Pons (tissue), 1 donor: Measurements from ENCODE around the gene PPP6R1.

Source experiments
- DNase-seq: peaks from one replicate; pipeline ENCODE4 v3.0.0-alpha.2; 2016; ENCODE audit warnings: low spot score

Gene PPP6R1, protein sequence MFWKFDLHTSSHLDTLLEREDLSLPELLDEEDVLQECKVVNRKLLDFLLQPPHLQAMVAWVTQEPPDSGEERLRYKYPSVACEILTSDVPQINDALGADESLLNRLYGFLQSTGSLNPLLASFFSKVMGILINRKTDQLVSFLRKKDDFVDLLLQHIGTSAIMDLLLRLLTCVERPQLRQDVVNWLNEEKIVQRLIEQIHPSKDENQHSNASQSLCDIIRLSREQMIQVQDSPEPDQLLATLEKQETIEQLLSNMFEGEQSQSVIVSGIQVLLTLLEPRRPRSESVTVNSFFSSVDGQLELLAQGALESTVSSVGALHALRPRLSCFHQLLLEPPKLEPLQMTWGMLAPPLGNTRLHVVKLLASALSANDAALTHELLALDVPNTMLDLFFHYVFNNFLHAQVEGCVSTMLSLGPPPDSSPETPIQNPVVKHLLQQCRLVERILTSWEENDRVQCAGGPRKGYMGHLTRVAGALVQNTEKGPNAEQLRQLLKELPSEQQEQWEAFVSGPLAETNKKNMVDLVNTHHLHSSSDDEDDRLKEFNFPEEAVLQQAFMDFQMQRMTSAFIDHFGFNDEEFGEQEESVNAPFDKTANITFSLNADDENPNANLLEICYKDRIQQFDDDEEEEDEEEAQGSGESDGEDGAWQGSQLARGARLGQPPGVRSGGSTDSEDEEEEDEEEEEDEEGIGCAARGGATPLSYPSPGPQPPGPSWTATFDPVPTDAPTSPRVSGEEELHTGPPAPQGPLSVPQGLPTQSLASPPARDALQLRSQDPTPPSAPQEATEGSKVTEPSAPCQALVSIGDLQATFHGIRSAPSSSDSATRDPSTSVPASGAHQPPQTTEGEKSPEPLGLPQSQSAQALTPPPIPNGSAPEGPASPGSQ

DNA sequence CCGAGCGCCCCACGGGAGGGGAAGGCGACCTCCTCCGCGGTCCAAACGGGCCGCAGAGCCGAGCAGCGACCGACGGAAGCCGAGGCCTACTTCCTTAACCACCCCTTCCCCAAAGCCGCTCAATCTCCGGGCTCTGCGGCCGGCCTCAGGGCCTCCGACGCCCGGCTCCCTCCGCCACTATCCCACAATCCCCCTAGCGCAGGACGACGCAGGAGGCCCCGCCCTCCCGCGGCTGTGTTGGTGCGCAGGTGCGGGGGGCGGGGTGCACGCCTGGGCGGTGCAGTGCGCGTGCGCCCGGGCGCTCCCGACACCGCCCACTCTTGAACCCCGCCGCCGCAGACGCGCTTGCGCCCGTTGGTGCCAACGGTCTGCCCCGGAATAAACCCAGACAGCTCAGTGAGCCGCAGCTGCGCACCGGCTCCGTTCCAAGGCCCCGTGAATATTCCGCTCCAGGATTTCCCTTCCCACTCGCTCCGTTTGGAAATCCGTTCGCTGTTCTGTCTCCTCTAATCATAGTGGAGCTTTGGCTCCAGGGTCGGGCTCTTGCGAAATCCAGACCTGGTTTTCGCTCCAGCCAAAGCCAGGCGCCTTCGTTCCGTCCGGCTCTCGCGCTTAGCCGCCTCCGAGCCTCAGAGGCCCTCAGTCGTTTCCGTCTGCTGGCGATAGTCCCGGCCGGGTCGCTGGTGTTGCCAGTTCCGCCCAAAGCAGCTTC, at the start of gene PPP6R1:
TSS of gene PPP6R1 (minus strand) at position 190 of the 712 bp plus-strand sequence. CDS start 11,914 bp downstream, outside the sequence.
- peak; percentile 99 for DNase-seq

DNA sequence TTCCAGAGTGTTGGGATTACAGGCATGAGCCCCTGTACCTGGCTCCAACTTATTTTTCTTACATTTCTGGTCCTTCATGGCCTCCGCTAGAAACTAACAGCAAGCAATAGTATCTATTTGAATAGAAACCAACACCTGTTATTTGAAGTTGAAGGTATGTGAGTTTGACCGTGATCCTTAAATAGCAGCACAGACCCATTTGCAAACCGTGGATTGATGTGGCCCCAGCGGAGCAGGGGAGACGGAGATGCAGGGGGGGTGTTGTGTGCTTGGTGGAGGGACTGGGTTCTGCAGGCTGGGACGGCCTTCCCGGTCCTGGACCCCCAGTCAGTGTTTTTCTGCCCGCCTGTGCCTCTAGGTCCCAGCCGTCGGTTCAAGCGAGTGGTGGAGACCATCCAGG, 49.5 kb upstream of the PPP6R1 start:
- no peak for DNase-seq

DNA sequence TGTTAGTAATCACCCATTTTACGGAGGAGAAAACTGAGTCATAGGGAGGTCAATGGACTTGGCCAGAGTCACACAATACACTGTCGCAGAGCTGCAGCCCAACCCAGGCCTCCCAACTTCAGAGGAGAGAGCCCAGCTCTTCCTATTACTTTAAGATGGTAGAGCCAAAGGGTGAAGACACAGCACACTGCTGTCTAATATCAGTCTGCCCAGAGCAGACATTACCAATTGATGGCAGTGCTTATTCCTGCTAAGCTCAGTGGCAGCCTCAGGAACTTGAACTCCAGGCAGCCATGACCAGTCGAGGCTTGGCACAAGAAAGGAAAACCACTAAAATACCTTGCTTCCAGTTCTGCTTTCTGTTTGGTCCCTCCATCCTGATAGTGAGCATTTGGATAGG, 47.9 kb upstream of the PPP6R1 start:
- no peak for DNase-seq

DNA sequence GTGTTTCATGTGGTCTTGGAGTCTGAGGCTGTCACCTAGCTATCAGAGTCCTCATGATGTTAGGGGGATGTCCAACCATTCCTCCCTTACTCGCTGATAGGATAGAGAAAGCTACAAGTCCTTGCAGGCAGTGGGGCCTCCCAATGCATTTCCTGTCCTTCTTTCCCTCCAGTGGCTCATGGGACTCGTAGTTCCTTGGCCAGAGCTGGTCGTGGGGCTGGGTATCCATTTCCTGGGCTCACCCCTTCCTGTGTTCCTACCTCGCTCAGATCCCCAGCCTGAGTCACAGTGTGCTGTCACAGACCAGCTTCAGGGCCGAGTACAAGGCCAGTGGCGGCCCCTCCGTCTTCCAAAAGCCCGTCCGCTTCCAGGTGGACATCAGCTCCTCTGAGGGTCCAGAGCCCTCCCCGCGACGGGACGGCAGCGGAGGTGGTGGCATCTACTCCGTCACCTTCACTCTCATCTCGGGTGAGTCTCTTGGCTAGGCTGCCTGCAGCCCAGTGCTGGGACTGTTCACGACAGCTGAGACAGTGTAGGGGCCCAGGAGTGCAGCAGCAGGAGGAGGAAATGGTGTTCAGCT, 47.3 kb upstream of the PPP6R1 start:
- no peak for DNase-seq

DNA sequence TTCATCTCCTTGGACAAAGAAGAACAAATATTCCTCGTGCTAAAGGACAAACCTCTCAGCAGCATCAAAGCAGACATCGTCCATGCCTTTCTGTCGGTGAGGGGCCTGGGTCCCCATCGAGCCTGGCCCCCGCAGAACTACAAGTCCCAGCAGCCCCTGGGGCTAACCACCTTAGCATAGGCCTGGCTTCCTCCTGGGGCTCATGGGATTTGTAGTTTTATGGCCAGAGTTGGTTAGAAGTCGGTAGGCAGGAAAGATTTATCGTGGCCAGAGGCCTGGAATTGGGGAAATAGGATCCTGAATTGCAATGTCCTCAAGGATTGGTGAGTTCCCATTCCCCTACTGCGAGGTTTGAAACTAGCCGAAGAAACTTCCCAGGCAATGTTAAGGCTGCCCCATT, 46.7 kb upstream of the PPP6R1 start:
- no peak for DNase-seq

DNA sequence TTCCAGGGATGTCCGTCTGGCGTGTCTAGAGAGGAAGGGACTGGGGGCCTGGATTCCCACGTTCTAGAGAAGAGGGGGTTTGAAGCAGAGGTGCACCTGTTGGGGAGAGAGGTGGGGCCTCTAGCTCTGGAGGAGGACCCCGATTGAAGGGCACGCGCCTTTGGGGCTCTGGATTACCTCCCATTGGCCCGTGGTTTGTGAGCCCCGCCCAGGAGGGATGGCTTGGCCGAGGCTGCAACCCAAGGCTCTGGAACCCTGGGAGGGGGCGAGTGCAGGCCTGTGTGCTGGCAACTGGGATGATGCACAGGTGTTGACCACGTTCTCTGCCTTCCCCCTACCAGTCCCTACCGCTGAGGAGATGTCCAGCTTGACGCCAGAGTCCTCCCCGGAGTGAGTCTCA, 46.2 kb upstream of the PPP6R1 start:
- DNase-seq = no peak

DNA sequence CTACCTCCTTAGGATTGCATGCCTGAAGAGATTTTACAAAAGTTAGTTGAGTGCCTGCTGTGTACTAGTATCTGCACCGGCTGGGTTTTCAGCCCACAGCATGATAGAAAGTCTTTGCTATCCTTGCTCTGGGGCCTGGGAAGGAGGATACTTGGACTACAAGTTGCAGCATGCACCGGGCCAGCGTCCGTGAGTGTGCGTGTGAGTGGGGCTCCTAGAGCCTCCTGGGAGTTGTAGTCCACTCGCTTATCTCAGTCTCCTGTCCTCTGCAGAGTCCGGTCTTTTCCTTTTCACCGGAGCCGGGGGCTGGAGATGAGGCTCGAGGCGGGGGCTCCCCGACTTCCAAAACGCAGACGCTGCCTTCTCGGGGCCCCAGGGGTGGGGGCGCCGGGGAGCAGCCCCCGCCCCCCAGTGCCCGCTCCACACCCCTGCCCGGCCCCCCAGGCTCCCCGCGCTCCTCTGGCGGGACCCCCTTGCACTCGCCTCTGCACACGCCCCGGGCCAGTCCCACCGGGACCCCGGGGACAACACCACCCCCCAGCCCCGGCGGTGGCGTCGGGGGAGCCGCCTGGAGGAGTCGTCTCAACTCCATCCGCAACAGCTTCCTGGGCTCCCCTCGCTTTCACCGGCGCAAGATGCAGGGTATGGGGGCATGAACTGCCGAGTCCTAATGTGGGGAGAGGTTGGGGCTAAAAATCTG, 45.6 kb upstream of the PPP6R1 start:
- no peak for DNase-seq

DNA sequence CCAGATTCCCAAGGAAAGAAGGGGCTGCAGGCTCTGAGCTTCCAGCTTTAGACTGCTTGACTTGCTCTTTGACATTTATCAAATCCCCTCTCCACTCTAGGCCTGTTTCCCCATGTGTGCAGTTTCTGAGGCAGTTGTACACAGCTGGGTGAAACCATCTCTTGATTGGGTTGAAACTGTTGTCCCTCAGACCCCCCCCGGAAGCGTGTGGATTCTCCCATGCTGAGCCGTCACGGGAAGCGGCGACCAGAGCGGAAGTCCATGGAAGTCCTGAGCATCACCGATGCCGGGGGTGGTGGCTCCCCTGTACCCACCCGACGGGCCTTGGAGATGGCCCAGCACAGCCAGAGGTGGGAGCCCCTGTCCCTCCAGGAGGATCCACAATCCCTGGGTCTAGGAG, 44.7 kb upstream of the PPP6R1 start:
- no peak for DNase-seq

DNA sequence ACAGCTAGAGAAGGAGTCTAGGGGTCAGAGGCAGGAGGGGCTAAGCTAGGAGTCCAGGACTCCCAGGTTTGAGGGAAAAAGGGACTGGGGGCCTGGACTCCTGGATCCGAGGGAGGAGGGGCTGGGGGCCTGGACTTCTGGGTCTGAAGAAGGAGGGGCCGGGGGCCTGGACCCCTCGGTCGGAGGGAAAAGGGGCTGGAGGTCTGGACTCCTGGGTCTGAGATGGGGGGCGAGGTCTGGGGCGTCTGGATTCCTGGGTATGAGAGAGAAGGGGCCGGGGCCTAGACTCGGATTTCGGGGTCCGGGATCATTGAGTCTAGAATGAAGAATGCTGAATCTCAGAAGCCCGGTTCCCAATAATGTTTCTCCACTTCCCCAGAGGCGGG, 43.5 kb upstream of the PPP6R1 start:
- DNase-seq = no peak

DNA sequence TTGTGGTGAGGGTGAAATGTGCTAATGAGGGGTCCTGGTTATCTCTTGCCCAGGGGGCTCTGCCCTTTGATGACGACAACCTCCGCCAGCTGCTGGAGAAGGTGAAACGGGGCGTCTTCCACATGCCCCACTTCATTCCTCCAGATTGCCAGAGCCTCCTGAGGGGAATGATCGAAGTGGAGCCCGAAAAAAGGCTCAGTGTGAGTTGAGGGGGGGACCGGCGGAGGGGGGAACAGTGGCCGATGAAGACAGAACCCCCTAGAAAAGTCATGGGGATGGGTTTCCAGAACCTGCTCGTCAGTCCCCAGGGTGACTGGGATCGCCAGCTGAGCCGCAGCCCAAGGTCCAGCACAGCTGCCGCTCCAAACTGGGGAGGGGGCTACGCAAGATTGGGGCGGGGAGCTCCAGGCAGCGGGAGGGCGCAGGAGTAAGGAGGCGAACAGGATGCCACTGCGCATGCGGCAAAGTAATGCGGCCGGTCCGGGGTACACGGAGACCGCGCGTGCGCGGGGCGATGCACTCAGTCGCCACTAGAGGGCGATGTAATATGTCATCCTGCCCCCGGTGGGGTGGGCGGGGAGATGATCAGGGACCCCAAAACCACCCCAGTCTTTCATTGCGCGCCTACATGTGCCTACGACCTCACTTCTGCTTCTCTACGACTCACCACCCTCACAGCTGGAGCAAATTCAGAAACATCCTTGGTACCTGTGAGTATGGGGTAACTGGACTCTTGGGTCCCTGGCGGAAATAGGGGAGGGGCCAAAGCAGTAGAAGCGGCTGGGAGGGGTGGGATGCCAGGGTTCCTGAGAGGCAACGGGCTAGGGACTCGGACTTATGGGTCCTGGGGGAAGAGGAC, 42.9 kb upstream of the PPP6R1 start:
- peak; percentile 70 for DNase-seq

DNA sequence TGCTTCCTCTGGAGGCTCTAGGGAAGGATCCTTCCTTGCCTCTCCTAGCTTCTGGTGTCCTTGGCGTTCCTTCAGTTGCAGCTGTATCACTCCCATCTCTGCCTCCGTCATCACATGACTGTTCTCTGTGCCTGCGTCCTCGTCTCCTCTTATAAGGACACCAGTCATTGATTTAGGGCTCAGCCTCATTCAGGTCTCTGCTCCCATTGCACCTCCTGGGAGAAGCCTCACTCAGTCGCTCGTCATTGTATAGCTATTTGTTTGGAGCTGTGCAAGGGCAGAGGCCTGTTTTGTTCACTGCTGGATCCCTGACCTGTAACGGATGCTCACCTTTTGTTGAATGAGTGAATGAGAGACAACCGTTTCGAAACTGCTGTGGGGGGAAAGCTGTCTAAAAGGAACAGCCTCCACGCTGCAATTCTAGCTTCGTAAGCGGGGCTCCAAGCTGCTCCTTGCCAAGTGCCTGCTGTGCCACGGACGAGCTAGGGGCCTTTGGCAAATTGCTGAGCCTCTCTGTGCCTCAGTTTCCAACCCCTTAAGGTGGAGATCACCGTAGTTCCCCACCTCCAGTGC, 42.2 kb upstream of the PPP6R1 start:
- DNase-seq = peak; percentile 59

DNA sequence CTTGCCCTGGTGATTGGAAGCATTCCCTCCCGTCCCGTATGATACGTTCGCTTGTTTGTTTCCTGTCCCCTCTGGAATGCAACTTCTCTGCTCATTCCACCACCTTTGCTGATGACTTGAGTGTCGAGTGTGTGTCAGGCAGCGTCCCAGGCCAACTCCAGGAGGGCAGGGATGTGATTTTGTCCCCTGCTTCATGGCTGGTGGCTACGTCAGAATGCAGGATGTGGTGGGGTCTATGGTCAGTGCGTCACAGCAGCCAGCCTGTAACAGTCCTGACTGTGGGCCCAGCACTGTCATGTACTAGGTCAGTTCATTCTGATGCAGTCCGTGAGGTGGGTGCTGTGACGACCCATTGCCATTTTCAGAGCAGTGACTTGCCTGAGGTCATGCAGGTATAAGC, 41.2 kb upstream of the PPP6R1 start:
- no peak for DNase-seq

DNA sequence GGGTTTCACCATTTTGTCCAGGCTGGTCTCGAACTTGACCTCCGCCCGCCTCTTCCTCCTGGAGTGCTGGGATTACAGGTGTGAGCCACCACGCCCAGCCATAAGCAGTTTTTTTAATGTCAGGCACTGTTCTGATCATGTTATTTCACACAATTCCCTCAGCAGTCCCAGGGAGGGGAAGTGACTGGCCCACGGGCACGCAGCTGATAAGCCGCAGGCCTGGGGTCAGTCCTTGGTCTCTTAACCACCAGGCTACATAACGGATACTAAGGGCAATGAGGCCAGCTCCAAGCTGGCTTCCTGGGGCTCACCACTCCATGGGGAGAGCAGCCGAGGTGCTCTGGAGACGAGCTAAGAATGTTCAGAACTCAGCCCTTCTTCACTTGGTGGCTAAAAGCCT, 38.5 kb upstream of the PPP6R1 start:
- DNase-seq = no peak

DNA sequence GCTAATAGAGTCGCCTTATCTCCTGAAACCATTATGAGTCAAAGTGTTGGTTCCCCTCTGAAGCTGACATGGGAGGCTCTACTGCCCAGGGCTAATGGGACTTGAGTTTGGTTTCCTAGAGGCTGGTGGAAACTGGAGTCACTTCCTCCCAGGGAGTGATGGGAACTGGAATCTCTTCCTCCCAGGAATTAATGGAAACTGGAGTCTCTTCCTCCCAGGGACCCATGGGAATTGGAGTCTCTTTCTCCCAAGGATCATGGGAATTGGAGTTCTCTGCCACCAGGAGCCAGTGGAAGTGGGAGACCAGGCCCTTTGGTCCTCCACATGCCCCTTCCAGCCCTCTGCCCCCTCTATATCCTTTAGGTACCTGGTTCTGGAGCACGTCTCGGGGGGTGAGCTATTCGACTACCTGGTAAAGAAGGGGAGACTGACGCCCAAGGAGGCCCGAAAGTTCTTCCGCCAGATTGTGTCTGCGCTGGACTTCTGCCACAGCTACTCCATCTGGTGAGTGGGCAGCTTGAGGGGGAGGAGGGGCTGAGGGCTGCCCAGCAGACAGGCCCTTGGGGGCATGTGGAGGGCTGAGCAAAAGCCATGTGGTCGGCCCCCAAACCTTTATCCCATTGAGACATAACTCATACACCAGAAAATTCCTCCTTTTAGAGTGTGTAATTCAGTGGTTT, 30.4 kb upstream of the PPP6R1 start:
- no peak for DNase-seq

DNA sequence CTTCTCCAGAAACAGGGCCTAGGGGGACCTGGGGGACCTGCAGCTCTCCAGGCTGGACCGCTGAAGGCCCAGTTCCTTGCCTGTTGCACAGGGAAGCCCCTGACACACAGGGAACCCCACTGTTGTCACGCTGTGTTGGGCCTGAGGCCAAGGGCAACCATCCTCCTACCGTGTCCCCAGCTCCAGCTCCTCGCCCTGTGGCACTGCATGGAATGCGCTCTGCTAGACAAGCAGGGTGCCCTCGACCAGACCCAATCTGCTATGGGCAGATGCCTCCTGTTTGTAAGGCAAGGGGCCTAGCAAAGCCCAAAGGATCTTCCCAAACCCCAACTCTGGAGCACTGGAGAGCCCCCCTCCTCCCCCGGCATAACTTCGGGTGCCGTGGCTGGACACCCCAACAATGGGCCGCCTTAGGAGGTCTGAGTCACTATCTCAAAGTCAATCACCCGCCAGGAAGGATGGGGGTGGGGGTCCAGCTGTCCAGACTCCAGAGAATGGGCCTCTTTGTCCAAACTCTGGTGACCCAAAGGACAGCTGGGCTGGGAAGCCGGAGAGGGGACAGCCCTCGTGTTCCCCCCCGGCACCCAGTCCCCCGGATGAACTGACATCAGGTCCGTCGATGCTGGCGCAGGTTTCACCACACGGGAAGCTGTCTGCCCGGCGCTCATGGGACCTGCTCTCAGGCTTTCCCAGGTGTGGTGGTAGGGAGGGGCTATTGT, 28.7 kb upstream of the PPP6R1 start:
- peak; percentile 96 for DNase-seq

DNA sequence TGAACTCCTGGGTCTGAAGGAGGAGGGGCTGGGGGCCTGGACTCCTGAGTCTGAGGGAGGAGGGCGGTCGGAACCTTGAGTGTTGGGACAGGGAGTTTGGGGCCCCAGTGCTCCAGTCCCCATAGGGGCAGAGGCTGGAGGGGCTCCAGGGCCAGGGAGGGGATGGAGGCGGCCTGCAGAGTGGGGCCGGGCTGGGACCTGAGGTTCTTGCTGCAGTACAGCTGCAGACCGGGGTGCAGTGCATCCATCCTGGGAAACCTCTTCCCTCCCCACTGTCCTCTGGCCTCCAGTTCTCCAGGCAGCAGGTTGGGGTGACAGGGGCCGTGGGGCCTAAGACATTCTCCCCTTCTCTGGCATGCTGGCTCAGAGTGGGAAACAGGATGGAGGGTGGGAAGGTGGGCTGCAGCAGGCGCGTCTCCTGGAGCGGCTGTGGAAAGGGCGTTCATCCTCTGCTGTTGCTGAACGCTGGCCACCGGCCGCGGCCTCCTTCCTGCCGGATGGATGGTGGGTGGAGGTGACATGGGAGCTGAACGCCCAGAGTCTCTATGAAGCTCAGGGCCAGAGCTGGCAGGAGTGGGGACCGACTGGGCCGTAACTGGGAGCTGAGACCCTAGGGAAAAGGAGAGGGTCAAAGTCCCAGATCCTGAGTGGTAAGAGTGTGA, 26.5 kb upstream of the PPP6R1 start:
- DNase-seq = no peak

DNA sequence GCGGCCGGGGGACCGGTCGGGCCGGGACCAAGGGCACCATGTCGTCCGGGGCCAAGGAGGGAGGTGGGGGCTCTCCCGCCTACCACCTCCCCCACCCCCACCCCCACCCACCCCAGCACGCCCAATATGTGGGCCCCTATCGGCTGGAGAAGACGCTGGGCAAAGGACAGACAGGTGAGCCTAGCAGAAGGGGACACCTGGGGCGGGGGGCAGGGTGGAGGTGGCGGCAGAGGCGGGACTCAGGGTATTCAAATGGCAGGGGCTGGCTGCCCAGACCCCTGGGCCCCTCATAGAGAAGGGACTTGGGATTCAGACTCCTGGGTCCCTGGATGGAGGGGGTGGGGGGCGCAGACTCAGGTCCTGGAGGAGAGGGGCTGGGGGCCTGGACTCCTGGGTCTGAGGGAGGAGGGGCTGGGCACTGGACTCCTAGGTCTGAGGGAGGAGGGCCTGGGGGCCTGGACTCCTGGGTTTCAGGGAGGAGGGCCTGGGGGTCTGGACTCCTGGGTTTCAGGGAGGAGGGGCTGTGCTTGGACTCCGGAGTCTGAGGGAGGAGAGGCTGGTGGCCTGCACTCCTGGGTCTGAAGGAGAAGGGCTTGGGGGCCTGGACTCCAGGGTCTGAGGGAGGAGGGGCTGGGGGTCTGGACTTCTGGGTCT, 25.7 kb upstream of the PPP6R1 start:
- DNase-seq = no peak
